Left ventricle myocardium inferior (tissue), 1 donor: ENCODE data around the gene TMEM235. TPM values are rescaled to one million over a fixed set of nuclear protein-coding genes. Genes with fewer than 3 reads are reported as not detected.
A peak's percentile ranks its signal among the peaks of the same experiment; 100 is the strongest.
"Not testable (repeated sequence)": the region's sequence is repeated elsewhere in the genome, so short reads cannot be mapped to it uniquely, and the experiment has no call there.

Experiments used
- DNase-seq: peaks from one replicate; pipeline ENCODE4 v3.0.0-alpha.2; 2020
- H3K27ac ChIP-seq: fragments of 200-600 bp; replicated peaks from 2 replicates; pipeline ENCODE4 v1.8.0; 2021
- H3K27me3 ChIP-seq: fragments of 200-600 bp; 2 replicates; pipeline ENCODE4 v1.8.0; 2021; ENCODE audit warnings: low read depth
- H3K36me3 ChIP-seq: fragments of 200-600 bp; 2 replicates; pipeline ENCODE4 v1.8.0; 2021
- H3K4me1 ChIP-seq: fragments of 200-600 bp; 2 replicates; pipeline ENCODE4 v1.8.0; 2021
- H3K4me3 ChIP-seq: fragments of 200-600 bp; 2 replicates; pipeline ENCODE4 v1.8.0; 2021; ENCODE audit warnings: mild to moderate bottlenecking, moderate library complexity
- H3K9me3 ChIP-seq: fragments of 200-600 bp; replicated peaks from 2 replicates; pipeline ENCODE4 v1.8.0; 2021
- intact Hi-C: fragments of 100-400 bp; cut with micrococcal nuclease; formaldehyde crosslinking; loops from one replicate; pipeline ENCODE4 v1.11.0; 2022
- total RNA-seq: library from RNA; stranded (reverse); fragmentation: NEBNext Ultra II Directional; extraction: Animal tissue kit (Norgen Biotek cat#: 25700); gene quantifications from one replicate; pipeline ENCODE4 v1.2.1, GENCODE V29; 2021
- TF ChIP-seq, protein P1 (sequence below): fragments of 200-600 bp; IDR thresholded peaks from 2 replicates; pipeline ENCODE4 v1.8.0; 2021; ENCODE audit warnings: antibody characterized with exemption, mild to moderate bottlenecking, borderline replicate concordance
- donor health status: DM: no; HTN: yes; CAD: no; lungs with severe emphysema.

TMEM235 gene
- total RNA-seq, 1 donor from 2014 or later = not detected

DNA sequence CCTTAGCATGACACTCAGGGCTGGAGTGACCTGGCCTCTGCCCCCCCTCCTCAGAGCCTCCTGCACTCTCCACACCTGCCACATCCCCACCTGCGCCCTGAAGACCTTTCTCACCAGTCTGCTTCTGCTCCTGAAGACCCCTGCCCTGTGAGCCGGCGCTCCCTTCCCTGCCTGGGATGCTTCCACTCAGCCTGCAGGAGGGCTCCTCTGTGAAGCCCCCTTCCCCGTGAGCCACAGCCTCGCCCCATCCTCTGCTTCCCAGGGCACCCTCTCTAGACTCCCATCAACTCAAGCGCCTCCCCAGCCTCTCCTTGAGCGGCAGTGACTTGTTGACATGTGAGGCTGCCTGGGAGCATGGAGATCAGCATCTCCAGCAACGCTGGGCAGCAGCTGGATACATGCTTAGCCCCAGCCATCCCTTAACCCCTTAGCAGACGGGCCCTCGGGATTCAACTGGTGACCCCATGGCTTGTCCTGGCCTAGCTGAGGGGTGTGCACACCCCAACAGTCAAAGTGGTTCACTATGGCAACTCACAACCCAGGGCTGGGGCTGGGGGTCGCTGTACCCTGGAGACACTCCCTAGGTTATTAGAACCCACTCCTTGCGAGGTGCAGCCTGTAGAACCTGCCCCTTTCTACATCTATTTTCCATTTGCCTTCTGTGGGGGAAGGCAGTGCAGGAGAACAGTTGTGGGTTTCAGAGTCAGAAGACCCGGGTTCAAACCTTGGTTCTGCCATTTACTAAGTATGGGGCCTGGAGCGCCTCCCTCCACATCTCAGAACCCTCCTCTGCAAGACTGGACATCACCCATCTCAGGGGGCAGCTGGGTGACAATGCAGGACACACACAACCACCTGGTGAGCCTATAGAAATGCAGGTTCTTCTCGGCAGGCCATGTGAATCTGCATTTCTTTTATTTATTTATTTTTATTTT lies 21.5 kb downstream of the TMEM235 start:
- H3K4me1 ChIP-seq = peaks cover 42% of the 10 kb centered on the region
- no peak overlapping the region for H3K27ac ChIP-seq
- no peaks in the 10 kb centered on the region for H3K36me3 ChIP-seq
- H3K27me3 ChIP-seq = no peaks in the 10 kb centered on the region
- TF ChIP-seq, protein P1, sequence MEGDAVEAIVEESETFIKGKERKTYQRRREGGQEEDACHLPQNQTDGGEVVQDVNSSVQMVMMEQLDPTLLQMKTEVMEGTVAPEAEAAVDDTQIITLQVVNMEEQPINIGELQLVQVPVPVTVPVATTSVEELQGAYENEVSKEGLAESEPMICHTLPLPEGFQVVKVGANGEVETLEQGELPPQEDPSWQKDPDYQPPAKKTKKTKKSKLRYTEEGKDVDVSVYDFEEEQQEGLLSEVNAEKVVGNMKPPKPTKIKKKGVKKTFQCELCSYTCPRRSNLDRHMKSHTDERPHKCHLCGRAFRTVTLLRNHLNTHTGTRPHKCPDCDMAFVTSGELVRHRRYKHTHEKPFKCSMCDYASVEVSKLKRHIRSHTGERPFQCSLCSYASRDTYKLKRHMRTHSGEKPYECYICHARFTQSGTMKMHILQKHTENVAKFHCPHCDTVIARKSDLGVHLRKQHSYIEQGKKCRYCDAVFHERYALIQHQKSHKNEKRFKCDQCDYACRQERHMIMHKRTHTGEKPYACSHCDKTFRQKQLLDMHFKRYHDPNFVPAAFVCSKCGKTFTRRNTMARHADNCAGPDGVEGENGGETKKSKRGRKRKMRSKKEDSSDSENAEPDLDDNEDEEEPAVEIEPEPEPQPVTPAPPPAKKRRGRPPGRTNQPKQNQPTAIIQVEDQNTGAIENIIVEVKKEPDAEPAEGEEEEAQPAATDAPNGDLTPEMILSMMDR = no peak
- no peak for DNase-seq
- no peak overlapping the region for H3K4me3 ChIP-seq
- intact Hi-C loops = loop anchor here (10.0 kb wide), 1 partner anchor 172 kb away; no protein-coding TSS in a partner anchor
- H3K9me3 ChIP-seq = no peaks in the 10 kb centered on the region

DNA sequence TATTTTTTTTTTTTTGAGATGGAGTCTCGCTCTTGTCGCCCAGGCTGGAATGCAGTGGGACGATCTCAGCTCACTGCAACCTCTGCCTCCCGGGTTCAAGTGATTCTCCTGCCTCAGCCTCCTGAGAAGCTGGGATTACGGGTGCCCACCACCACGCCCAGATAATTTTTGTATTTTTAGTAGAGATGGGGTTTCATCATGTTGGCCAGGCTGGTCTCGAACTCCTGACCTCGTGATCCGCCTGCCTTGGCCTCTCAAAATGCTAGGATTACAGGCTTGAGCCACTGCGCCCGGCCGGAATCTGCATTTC lies 22.2 kb downstream of the TMEM235 start:
- intact Hi-C loops = loop anchor here (10.0 kb wide), 1 partner anchor 171 kb away; no protein-coding TSS in a partner anchor
- H3K9me3 ChIP-seq, DNase-seq, H3K36me3 ChIP-seq, H3K27me3 ChIP-seq: not testable (repeated sequence)
- Histone ChIP-seq H3K4me1 (peaks cover 48% of the 10 kb centered on the region), H3K27ac (peak overlapping the region; percentile 94), H3K4me3 (peak overlapping the region; percentile 97)

DNA sequence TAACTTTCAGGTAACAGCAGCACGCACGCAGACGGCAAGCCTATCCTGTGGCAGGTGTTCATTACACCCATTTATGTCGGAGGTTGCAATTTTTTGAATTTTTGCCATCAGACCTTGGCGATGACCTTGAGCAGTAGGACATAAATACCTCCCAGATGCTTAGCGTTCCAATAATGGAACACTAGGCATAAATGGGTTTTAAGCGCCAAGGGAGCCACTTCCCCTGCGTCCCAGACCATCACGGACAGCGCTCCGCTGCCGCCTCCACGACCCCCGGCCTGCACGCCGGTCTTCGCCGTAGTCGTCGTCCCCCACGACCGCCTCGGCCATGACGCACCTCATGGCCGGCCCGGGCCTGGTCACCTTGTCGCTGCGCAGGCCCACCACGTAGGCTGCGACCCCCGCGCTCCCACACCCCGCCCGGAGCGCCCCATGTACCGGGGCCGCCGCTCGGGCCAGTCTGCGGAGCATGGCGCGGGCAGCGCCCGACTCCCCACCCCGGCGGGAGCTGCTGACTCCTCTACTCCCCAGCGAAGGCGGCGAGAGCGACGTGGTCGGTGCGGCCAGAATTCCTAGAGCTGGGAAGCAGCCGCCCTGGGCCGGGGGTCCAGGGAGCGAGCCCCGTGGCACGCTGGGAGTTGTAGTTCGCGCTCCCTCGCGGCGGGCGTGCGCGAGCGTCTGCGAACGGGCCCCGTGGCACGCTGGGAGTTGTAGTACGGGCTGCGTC lies 22.7 kb downstream of the TMEM235 start:
- no peaks in the 10 kb centered on the region for H3K9me3 ChIP-seq
- H3K27ac ChIP-seq = peak overlapping the region; percentile 94
- peak; percentile 88 for DNase-seq
- intact Hi-C loops = loop anchor here (10.0 kb wide), 1 partner anchor 171 kb away; no protein-coding TSS in a partner anchor
- H3K4me3 ChIP-seq = peak overlapping the region; percentile 97
- H3K4me1 ChIP-seq = peaks cover 52% of the 10 kb centered on the region
- TF ChIP-seq, protein P1 = no peak
- no peaks in the 10 kb centered on the region for H3K36me3 ChIP-seq
- no peaks in the 10 kb centered on the region for H3K27me3 ChIP-seq

DNA sequence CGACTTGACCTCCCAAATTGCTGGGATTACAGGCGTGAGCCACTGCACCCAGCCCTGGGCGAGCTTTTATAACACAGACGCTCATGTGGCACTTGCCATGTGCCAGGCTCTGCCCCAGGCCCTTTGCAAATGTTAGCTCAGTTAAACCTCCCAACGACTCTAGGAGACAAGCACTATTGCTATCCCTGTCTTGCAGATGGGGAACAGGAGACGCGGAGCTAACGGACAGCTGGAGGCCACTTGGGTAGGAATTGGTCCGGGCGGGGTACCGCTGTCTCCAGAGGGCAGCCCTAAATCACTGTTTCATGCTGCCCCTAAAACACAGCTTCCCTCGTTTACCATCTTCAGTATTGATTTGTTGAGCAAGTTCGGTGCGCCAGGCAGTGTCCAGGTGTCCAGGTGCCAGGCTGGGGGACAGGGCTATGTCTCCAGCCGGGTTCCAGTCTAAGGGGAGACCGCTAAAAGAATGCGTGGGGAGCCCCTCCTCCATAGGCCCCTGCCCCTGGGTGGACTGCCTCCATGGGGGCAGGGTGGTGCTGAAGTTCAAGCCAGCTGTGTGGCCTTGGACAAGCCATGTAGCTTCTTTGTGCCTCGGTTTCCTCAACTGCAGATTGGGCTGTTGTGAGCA lies 23.7 kb downstream of the TMEM235 start:
- Histone ChIP-seq H3K36me3 (no peaks in the 10 kb centered on the region), H3K27me3 (no peaks in the 10 kb centered on the region), H3K9me3 (no peaks in the 10 kb centered on the region), H3K4me3 (no peak overlapping the region), H3K27ac (no peak overlapping the region), H3K4me1 (peaks cover 59% of the 10 kb centered on the region)
- intact Hi-C loops = loop anchor here (10.0 kb wide), 1 partner anchor 170 kb away; no protein-coding TSS in a partner anchor
- TF ChIP-seq, protein P1 = no peak
- no peak for DNase-seq

DNA sequence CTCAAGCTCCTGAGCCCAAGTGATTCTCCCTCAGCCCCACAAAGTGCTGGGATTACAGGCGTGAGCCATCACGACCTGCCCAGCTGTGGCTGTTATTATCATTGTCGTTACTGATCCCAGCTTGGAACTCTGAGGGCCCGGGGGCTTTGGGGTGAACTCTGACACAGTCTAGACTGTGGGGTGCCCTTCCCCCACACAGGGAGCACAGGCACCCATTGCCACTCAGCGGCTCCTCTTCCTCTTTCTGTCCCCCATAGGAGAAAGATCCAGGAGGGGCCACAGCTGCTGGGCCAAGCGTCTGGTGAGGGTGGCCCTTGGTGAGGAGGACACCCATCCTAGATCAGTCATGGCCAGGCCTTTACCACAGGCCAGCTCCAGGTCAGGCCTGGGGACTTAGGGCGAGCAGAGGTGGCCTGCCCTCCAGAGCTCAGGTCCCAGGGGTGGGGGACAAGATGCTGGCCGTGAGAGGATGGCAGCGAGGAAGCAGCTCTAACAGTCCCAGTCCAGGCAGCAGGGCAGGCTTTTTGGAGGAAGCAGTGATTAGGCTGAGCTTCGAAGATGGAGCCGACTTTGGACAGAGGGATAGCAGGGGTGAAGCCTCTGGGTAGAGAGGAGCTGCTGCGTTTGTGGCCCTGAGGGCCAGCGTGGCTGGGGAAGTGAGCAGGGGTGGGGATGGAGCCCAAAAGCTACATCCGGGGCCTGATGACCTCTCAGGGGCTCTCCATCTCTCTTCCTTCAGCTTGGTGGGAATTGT lies 24.7 kb downstream of the TMEM235 start:
- Histone ChIP-seq H3K27me3 (no peaks in the 10 kb centered on the region), H3K36me3 (no peaks in the 10 kb centered on the region), H3K27ac (peak overlapping the region; percentile 39), H3K9me3 (no peaks in the 10 kb centered on the region), H3K4me1 (peaks cover 50% of the 10 kb centered on the region), H3K4me3 (no peak overlapping the region)
- TF ChIP-seq, protein P1 = no peak
- no peak for DNase-seq
- intact Hi-C loops = loop anchor here (10.0 kb wide), 1 partner anchor 169 kb away; no protein-coding TSS in a partner anchor
